Activated naive CD4-positive, alpha-beta T cell treated with anti-CD3 and anti-CD28 coated beads, Interleukin-2, amount 10 ng/mL, durations not matched to agents 7 days and 5 days (primary cell): Measurements from ENCODE around the gene AKT2.

ENCODE experiments used
- CTCF ChIA-PET: fragments of 350-600 bp; sonication (Branson Sonifier 250); formaldehyde crosslinking; loops from one replicate; lab custom pipeline; 2021; ENCODE audit warnings: antibody characterized with exemption; lab: Charles Lee
- DNase-seq: peaks from one replicate; pipeline ENCODE4 v3.0.0-alpha.2; 2020
- H3K27ac Mint-ChIP-seq: one replicate; pipeline ENCODE4 v1.8.0; 2021; ENCODE audit warnings: mild to moderate bottlenecking, moderate library complexity, mixed read lengths
- H3K27me3 Mint-ChIP-seq: one replicate; pipeline ENCODE4 v1.8.0; 2021; ENCODE audit warnings: mild to moderate bottlenecking, mixed read lengths
- H3K36me3 Mint-ChIP-seq: one replicate; pipeline ENCODE4 v1.8.0; 2021; ENCODE audit warnings: mixed read lengths
- H3K4me1 Mint-ChIP-seq: one replicate; pipeline ENCODE4 v1.8.0; 2021; ENCODE audit warnings: mixed read lengths
- H3K4me3 Mint-ChIP-seq: one replicate; pipeline ENCODE4 v1.8.0; 2021; ENCODE audit warnings: mild to moderate bottlenecking, moderate library complexity, mixed read lengths
- H3K9me3 Mint-ChIP-seq: one replicate; pipeline ENCODE4 v1.8.0; 2021; ENCODE audit warnings: mixed read lengths

Gene AKT2

GRCh38 chr19:40184273-40184672 is 100.9 kb downstream of the AKT2 start:
- no peak overlapping the region for H3K4me3 Mint-ChIP-seq
- DNase-seq = no peak
- CTCF ChIA-PET = interaction anchor here (0.9 kb wide), 1 partner anchor 19 kb away, joined by 3 read pairs; no protein-coding TSS in a partner anchor
- H3K4me1 Mint-ChIP-seq = no peaks in the 10 kb centered on the region
- no peaks in the 10 kb centered on the region for H3K36me3 Mint-ChIP-seq
- H3K27me3 Mint-ChIP-seq = peaks cover 22% of the 10 kb centered on the region
- H3K27ac Mint-ChIP-seq = no peak overlapping the region
- H3K9me3 Mint-ChIP-seq = no peaks in the 10 kb centered on the region
